ENCODE results near the gene CCDC167. TPM values are rescaled to one million over a fixed set of nuclear protein-coding genes. Genes with fewer than 3 reads are reported as not detected.
A peak's percentile ranks its signal among the peaks of the same experiment; 100 is the strongest.

CCDC167 gene
- total RNA-seq, 2 experiments from 2014 or later: 64.0 to 69.4 TPM

GRCh38 chr6:37539171-37540028 is 39.7 kb upstream of the CCDC167 start:
- Mint-ChIP-seq H3K27ac (no peak overlapping the region), H3K27me3 (ENCODE audit: low read depth) (peaks cover 4% of the 10 kb centered on the region), H3K36me3 (ENCODE audit: low read depth) (no peaks in the 10 kb centered on the region), H3K9me3 (ENCODE audit: insufficient read depth) (no peaks in the 10 kb centered on the region), H3K4me3 (no peak overlapping the region), H3K4me1 (ENCODE audit: low read depth) (peaks cover under 1% of the 10 kb centered on the region)
- CTCF ChIA-PET: interaction anchor here (1.2 to 2.6 kb wide), 4 partner anchors 23 to 153 kb away, joined by 5 to 10 read pairs (median 7); no protein-coding TSS in a partner anchor
- ATAC-seq (no peak), DNase-seq (no peak)
- POLR2A ChIA-PET: interaction anchor here (0.6 kb wide), 1 partner anchor 218 kb away, joined by 3 read pairs; no protein-coding TSS in a partner anchor

- Mint-ChIP-seq H3K9me3 (ENCODE audit: insufficient read depth) (no peaks in the 10 kb centered on the region), H3K4me1 (ENCODE audit: low read depth) (no peaks in the 10 kb centered on the region), H3K4me3 (no peak overlapping the region), H3K27ac (no peak overlapping the region), H3K36me3 (ENCODE audit: low read depth) (no peaks in the 10 kb centered on the region), H3K27me3 (ENCODE audit: low read depth) (peaks cover 4% of the 10 kb centered on the region)
- CTCF ChIA-PET: interaction anchor here (0.8 to 2.6 kb wide), 7 partner anchors 9 to 167 kb away, joined by 3 to 10 read pairs (median 5); no protein-coding TSS in a partner anchor
- DNase-seq (no peak), ATAC-seq (no peak)
- POLR2A ChIA-PET: interaction anchor here (1.2 kb wide), 1 partner anchor 21 kb away, joined by 3 read pairs; no protein-coding TSS in a partner anchor
Measured at GRCh38 chr6:37538107-37538506, 38.4 kb upstream of the CCDC167 start.

GRCh38 chr6:37537548-37537947 is 37.9 kb upstream of the CCDC167 start:
- Mint-ChIP-seq H3K4me1 (ENCODE audit: low read depth) (no peaks in the 10 kb centered on the region), H3K4me3 (no peak overlapping the region), H3K9me3 (ENCODE audit: insufficient read depth) (no peaks in the 10 kb centered on the region), H3K27me3 (ENCODE audit: low read depth) (peaks cover 4% of the 10 kb centered on the region), H3K27ac (peak overlapping the region; percentile 33), H3K36me3 (ENCODE audit: low read depth) (no peaks in the 10 kb centered on the region)
- DNase-seq (no peak), ATAC-seq (no peak)
- ChIA-PET POLR2A (interaction anchor here (1.2 kb wide), 1 partner anchor 20 kb away, joined by 3 read pairs; no protein-coding TSS in a partner anchor), CTCF (interaction anchor here (1.2 to 2.6 kb wide), 4 partner anchors 9 to 28 kb away, joined by 3 to 10 read pairs (median 4); no protein-coding TSS in a partner anchor)

- Mint-ChIP-seq H3K4me3 (no peak overlapping the region), H3K27ac (no peak overlapping the region), H3K4me1 (ENCODE audit: low read depth) (no peaks in the 10 kb centered on the region), H3K36me3 (ENCODE audit: low read depth) (no peaks in the 10 kb centered on the region), H3K9me3 (ENCODE audit: insufficient read depth) (no peaks in the 10 kb centered on the region), H3K27me3 (ENCODE audit: low read depth) (peaks cover 4% of the 10 kb centered on the region)
- DNase-seq (no peak), ATAC-seq (no peak)
- ChIA-PET POLR2A (interaction anchor here (0.7 kb wide), 1 partner anchor 10 kb away, joined by 3 read pairs; no protein-coding TSS in a partner anchor), CTCF (interaction anchor here (0.6 kb wide), 1 partner anchor 30 kb away, joined by 3 read pairs; no protein-coding TSS in a partner anchor)
Measured at GRCh38 chr6:37536491-37537190, 36.9 kb upstream of the CCDC167 start.

- peaks cover 4% of the 10 kb centered on the region for H3K27me3 Mint-ChIP-seq (ENCODE audit: low read depth)
- DNase-seq (no peak), ATAC-seq (no peak)
- no peaks in the 10 kb centered on the region for H3K36me3 Mint-ChIP-seq (ENCODE audit: low read depth)
- no peaks in the 10 kb centered on the region for H3K4me1 Mint-ChIP-seq (ENCODE audit: low read depth)
- H3K9me3 Mint-ChIP-seq (ENCODE audit: insufficient read depth): no peaks in the 10 kb centered on the region
- ChIA-PET POLR2A (interaction anchor here (0.5 to 0.7 kb wide), 2 partner anchors 11 to 147 kb away, joined by 3 to 7 read pairs; no protein-coding TSS in a partner anchor), CTCF (interaction anchor here (0.6 to 1.0 kb wide), 2 partner anchors 19 to 31 kb away, joined by 3 read pairs; no protein-coding TSS in a partner anchor)
- no peak overlapping the region for H3K27ac Mint-ChIP-seq
- no peak overlapping the region for H3K4me3 Mint-ChIP-seq
Measured at GRCh38 chr6:37535759-37536490, 36.2 kb upstream of the CCDC167 start.

- ATAC-seq: no peak
- H3K4me3 Mint-ChIP-seq: no peak overlapping the region
- peaks cover 4% of the 10 kb centered on the region for H3K27me3 Mint-ChIP-seq (ENCODE audit: low read depth)
- no peak for DNase-seq
- no peaks in the 10 kb centered on the region for H3K36me3 Mint-ChIP-seq (ENCODE audit: low read depth)
- CTCF ChIA-PET: interaction anchor here (1.0 kb wide), 1 partner anchor 19 kb away, joined by 3 read pairs; no protein-coding TSS in a partner anchor
- no peak overlapping the region for H3K27ac Mint-ChIP-seq
- no peaks in the 10 kb centered on the region for H3K4me1 Mint-ChIP-seq (ENCODE audit: low read depth)
- no peaks in the 10 kb centered on the region for H3K9me3 Mint-ChIP-seq (ENCODE audit: insufficient read depth)
- POLR2A ChIA-PET: no interaction called here
Measured at GRCh38 chr6:37535428-37535758, 35.7 kb upstream of the CCDC167 start.

- Mint-ChIP-seq H3K36me3 (ENCODE audit: low read depth) (no peaks in the 10 kb centered on the region), H3K27me3 (ENCODE audit: low read depth) (peaks cover 4% of the 10 kb centered on the region), H3K4me1 (ENCODE audit: low read depth) (no peaks in the 10 kb centered on the region), H3K4me3 (no peak overlapping the region), H3K9me3 (ENCODE audit: insufficient read depth) (no peaks in the 10 kb centered on the region), H3K27ac (no peak overlapping the region)
- no peak for ATAC-seq
- ChIA-PET CTCF (interaction anchor here (0.6 to 1.0 kb wide), 2 partner anchors 18 to 31 kb away, joined by 3 to 4 read pairs; no protein-coding TSS in a partner anchor), POLR2A (no interaction called here)
- no peak for DNase-seq
Measured at GRCh38 chr6:37534893-37535292, 35.2 kb upstream of the CCDC167 start.

- Mint-ChIP-seq H3K27ac (no peak overlapping the region), H3K36me3 (ENCODE audit: low read depth) (no peaks in the 10 kb centered on the region), H3K4me1 (ENCODE audit: low read depth) (no peaks in the 10 kb centered on the region), H3K4me3 (no peak overlapping the region), H3K27me3 (ENCODE audit: low read depth) (peaks cover under 1% of the 10 kb centered on the region), H3K9me3 (ENCODE audit: insufficient read depth) (no peaks in the 10 kb centered on the region)
- ChIA-PET CTCF (interaction anchor here (1.4 kb wide), 1 partner anchor 33 kb away, joined by 3 read pairs; no protein-coding TSS in a partner anchor), POLR2A (interaction anchor here (0.7 kb wide), 1 partner anchor 15 kb away, joined by 3 read pairs; no protein-coding TSS in a partner anchor)
- no peak for ATAC-seq
- DNase-seq: no peak
Measured at GRCh38 chr6:37532122-37532521, 32.4 kb upstream of the CCDC167 start.

- Mint-ChIP-seq H3K27ac (no peak overlapping the region), H3K9me3 (ENCODE audit: insufficient read depth) (no peaks in the 10 kb centered on the region), H3K4me1 (ENCODE audit: low read depth) (peaks cover under 1% of the 10 kb centered on the region), H3K36me3 (ENCODE audit: low read depth) (no peaks in the 10 kb centered on the region), H3K4me3 (no peak overlapping the region), H3K27me3 (ENCODE audit: low read depth) (no peaks in the 10 kb centered on the region)
- POLR2A ChIA-PET: interaction anchor here (0.6 to 1.2 kb wide), 3 partner anchors 14 to 433 kb away, joined by 3 read pairs; no protein-coding TSS in a partner anchor
- no peak for ATAC-seq
- CTCF ChIA-PET: interaction anchor here (2.0 kb wide), 1 partner anchor 15 kb away, joined by 8 read pairs; no protein-coding TSS in a partner anchor
- no peak for DNase-seq
Measured at GRCh38 chr6:37531437-37532036, 31.8 kb upstream of the CCDC167 start.

- H3K4me3 Mint-ChIP-seq: no peak overlapping the region
- no peak for DNase-seq
- ChIA-PET POLR2A (interaction anchor here (1.2 kb wide), 1 partner anchor 13 kb away, joined by 3 read pairs; no protein-coding TSS in a partner anchor), CTCF (interaction anchor here (2.0 kb wide), 1 partner anchor 14 kb away, joined by 8 read pairs; no protein-coding TSS in a partner anchor)
- H3K27ac Mint-ChIP-seq: no peak overlapping the region
- H3K9me3 Mint-ChIP-seq (ENCODE audit: insufficient read depth): no peaks in the 10 kb centered on the region
- H3K36me3 Mint-ChIP-seq (ENCODE audit: low read depth): no peaks in the 10 kb centered on the region
- no peaks in the 10 kb centered on the region for H3K27me3 Mint-ChIP-seq (ENCODE audit: low read depth)
- peaks cover 2% of the 10 kb centered on the region for H3K4me1 Mint-ChIP-seq (ENCODE audit: low read depth)
- ATAC-seq: no peak
Measured at GRCh38 chr6:37531026-37531425, 31.3 kb upstream of the CCDC167 start.
